Astrocyte of the cerebellum (primary cell): ENCODE results near the gene COL6A2.

ENCODE experiments used
- DNase-seq: peaks from one replicate; pipeline ENCODE4 v3.0.0-alpha.2; 2011; ENCODE audit warnings: low read depth
- H3K4me3 ChIP-seq: 2 replicates; pipeline ENCODE4 v1.5.1; 2011; ENCODE audit warnings: mild to moderate bottlenecking, low read depth, low read length, moderate library complexity
- CTCF ChIP-seq: IDR thresholded peaks from 2 replicates; pipeline ENCODE4 v1.5.1; 2012; ENCODE audit warnings: low read length, low read depth, moderate library complexity, mild to moderate bottlenecking; ENCODE audit errors: missing control alignments
- in situ Hi-C: cut with HindIII; loops from 2 replicates; pipeline ENCODE4 v1.10.0; 2017; ENCODE audit warnings: low sequenced_read_pairs

COL6A2 gene

GRCh38 chr21:46149205-46149901 lies 51.4 kb downstream of the COL6A2 start:
- H3K4me3 ChIP-seq = no peak overlapping the region
- in situ Hi-C loops = no loop called here
- DNase-seq = no peak
- TF ChIP-seq CTCF = no peak

GRCh38 chr21:46150073-46150472 lies 52.2 kb downstream of the COL6A2 start:
- in situ Hi-C loops = no loop called here
- no peak for TF ChIP-seq CTCF
- no peak for DNase-seq
- H3K4me3 ChIP-seq = no peak overlapping the region

- in situ Hi-C loops = no loop called here
Measured at GRCh38 chr21:46150491-46151121, 52.7 kb downstream of the COL6A2 start.

GRCh38 chr21:46151261-46151988 lies 53.5 kb downstream of the COL6A2 start:
- no peak overlapping the region for H3K4me3 ChIP-seq
- DNase-seq = no peak
- TF ChIP-seq CTCF = no peak
- in situ Hi-C loops = no loop called here

More at GRCh38 chr21:46150491-46151121, 52.7 kb downstream of the COL6A2 start:
- no peak for DNase-seq
- no peak overlapping the region for H3K4me3 ChIP-seq
- no peak for TF ChIP-seq CTCF

GRCh38 chr21:46151989-46152926 lies 54.3 kb downstream of the COL6A2 start:
- TF ChIP-seq CTCF = no peak
- DNase-seq = no peak
- no peak overlapping the region for H3K4me3 ChIP-seq
- in situ Hi-C loops = no loop called here

GRCh38 chr21:46152927-46153246 lies 55.0 kb downstream of the COL6A2 start:
- no peak for DNase-seq
- no peak for TF ChIP-seq CTCF
- H3K4me3 ChIP-seq = no peak overlapping the region
- in situ Hi-C loops = no loop called here
